K562 (cell line): Measurements from ENCODE around the gene RNH1. TPM values are rescaled to one million over a fixed set of nuclear protein-coding genes. Genes with fewer than 3 reads are reported as not detected.
"Not testable (repeated sequence)": the region's sequence is repeated elsewhere in the genome, so short reads cannot be mapped to it uniquely, and the experiment has no call there.

ENCODE experiments used
- ATAC-seq: fragments of 200-7000 bp; cut with Tn5 transposase; 3 replicates; pipeline ENCODE4 v1.9.1; 2020; ENCODE audit warnings: moderate library complexity
- BruUV-seq: library from RNA; stranded (reverse); fragments of 400-500 nt; replicated peaks from 2 replicates; lab custom pipeline; 2021; lab: Mats Ljungman, UMichigan
- CTCF ChIA-PET: fragments of 300-600 bp; formaldehyde crosslinking; extraction: SDS; loops from one replicate; lab custom pipeline; 2021; ENCODE audit warnings: low intra/inter-chr PET ratio; lab: Yijun Ruan, JAX
- POLR2A ChIA-PET: fragments of 300-600, 350-650 bp; sonication (Branson Sonifier 250); formaldehyde crosslinking; extraction: SDS; loops from one replicate; lab custom pipeline; 2021; ENCODE audit warnings: antibody characterized with exemption, inconsistent platforms; lab: Yijun Ruan, JAX
- DNase-seq, 4 experiments: peaks; one replicate each; pipeline versions ENCODE4 v3.0.0 to v3.0.0-alpha.2; 2011 to 2018; ENCODE audit warnings: low spot score in 3 of 4, mixed read lengths in 3 of 4; ENCODE audit errors: extremely low read depth in 1 of 4
- FAIRE-seq: peaks from 2 replicates; lab custom pipeline; 2011; peaks lifted over from hg19 to GRCh38; lab: Jason Lieb, UNC
- H2AFZ ChIP-seq: 2 replicates; pipeline ENCODE4 v1.6.0; 2011; ENCODE audit warnings: low read depth, low read length, control low read depth, inconsistent platforms
- H3K27ac ChIP-seq: fragments of 200-600 bp; 3 replicates; pipeline ENCODE4 v1.8.0; 2011; ENCODE audit warnings: low read depth, mild to moderate bottlenecking, control low read depth, inconsistent platforms, low read length, moderate library complexity, mixed read lengths; ENCODE audit errors: extremely low read depth
- H3K27me3 ChIP-seq, 2 experiments: fragments of 300-600 bp in 1 of 2; 2 replicates in 1 of 2; 3 replicates in 1 of 2; pipeline versions ENCODE4 v1.6.0 to v1.8.0; 2011; ENCODE audit warnings: inconsistent platforms in 2 of 2, low read length in 2 of 2, mild to moderate bottlenecking in 1 of 2, mixed read lengths in 1 of 2, moderate library complexity in 1 of 2; ENCODE audit not compliant: control insufficient read depth in 2 of 2, insufficient read depth in 2 of 2
- H3K36me3 ChIP-seq: fragments of 300-600 bp; 3 replicates; pipeline ENCODE4 v1.8.0; 2011; ENCODE audit warnings: mild to moderate bottlenecking, low read length, inconsistent platforms; ENCODE audit not compliant: control insufficient read depth, insufficient read depth
- H3K4me1 ChIP-seq, 2 experiments: fragments of 200-600 bp in 1 of 2; replicated peaks in 1 of 2; 2 replicates in 1 of 2; 3 replicates in 1 of 2; pipeline versions ENCODE4 v1.5.1 to v1.8.0; 2011; ENCODE audit warnings: inconsistent platforms in 2 of 2, low read length in 2 of 2, mild to moderate bottlenecking in 1 of 2, mixed read lengths in 1 of 2, moderate library complexity in 1 of 2; ENCODE audit not compliant: control insufficient read depth in 2 of 2, insufficient read depth in 2 of 2
- H3K4me2 ChIP-seq: 2 replicates; pipeline ENCODE4 v1.6.1; 2011; ENCODE audit warnings: low read length, control low read depth, inconsistent platforms, mixed read lengths; ENCODE audit not compliant: insufficient read depth
- H3K4me3 ChIP-seq: fragments of 200-600 bp; sonication (generic), shearing (Covaris generic); 2 replicates; pipeline ENCODE4 v1.5.1; 2016; ENCODE audit warnings: control low read depth, inconsistent platforms
- H3K79me2 ChIP-seq: fragments of 200-600 bp; 3 replicates; pipeline ENCODE4 v1.8.0; 2011; ENCODE audit warnings: low read length, inconsistent platforms; ENCODE audit not compliant: control insufficient read depth, insufficient read depth
- H3K9ac ChIP-seq, 2 experiments: 2 replicates each; pipeline versions ENCODE4 v1.6.0 to v1.6.1; 2011; ENCODE audit warnings: low read depth in 2 of 2, low read length in 2 of 2, control low read depth in 1 of 2, inconsistent platforms in 1 of 2, mild to moderate bottlenecking in 1 of 2, mixed read lengths in 1 of 2; ENCODE audit not compliant: insufficient read depth in 1 of 2
- H3K9me1 ChIP-seq: one replicate; pipeline ENCODE4 v1.6.0; 2011; ENCODE audit warnings: inconsistent platforms, mild to moderate bottlenecking, low read length, moderate library complexity; ENCODE audit not compliant: control insufficient read depth, insufficient read depth
- H3K9me3 ChIP-seq: replicated peaks from 2 replicates; pipeline ENCODE4 v1.5.1; 2011; ENCODE audit warnings: low read depth, low read length, inconsistent platforms; ENCODE audit not compliant: control insufficient read depth, insufficient read depth
- H4K20me1 ChIP-seq: replicated peaks from 2 replicates; pipeline ENCODE4 v1.6.1; 2011; ENCODE audit warnings: low read length, inconsistent platforms, mixed read lengths; ENCODE audit not compliant: control insufficient read depth, insufficient read depth
- MAFF ChIP-seq: IDR thresholded peaks from 2 replicates; pipeline ENCODE4 v1.6.1; 2012; ENCODE audit warnings: low read length, improper control_type of control experiment
- WGBS: fragments of 100-300 bp; shearing (Covaris generic); methylation state at CpG from one replicate; pipeline ENCODE4 v1.1.6; 2016; ENCODE audit warnings: low coverage, mixed read lengths; ENCODE audit not compliant: insufficient coverage; ENCODE audit errors: missing lambda C conversion rate; 5-methylcytosine and 5-hydroxymethylcytosine counted together
- in situ Hi-C: fragments of 300-500 bp; cut with MboI; formaldehyde crosslinking; loops from 4 replicates; pipeline ENCODE4 v1.15.0; 2018; ENCODE audit warnings: inconsistent platforms, mixed read lengths
- intact Hi-C: fragments of 100-400 bp; cut with micrococcal nuclease; formaldehyde crosslinking; loops from 2 replicates; pipeline ENCODE4 v1.14.2; 2022
- polyA plus RNA-seq, 8 experiments: library from polyadenylated mRNA; depleted of rRNA in 4 of 8; stranded (reverse) in 5 of 8; unstranded in 3 of 8; fragments of >200 nt; fragmentation: Nextera tagmentation in 2 of 8; fragmentation: Illumina TruSeq in 1 of 8; extraction: Ambion mirVana in 2 of 8; extraction: Trizol in 1 of 8; gene quantifications; 2 replicates each; pipeline versions ENCODE4 v1.2.1 to v1.2.3, GENCODE V29; 2011 to 2014; ENCODE audit warnings: inconsistent platforms in 1 of 8, missing spikeins in 1 of 8
- total RNA-seq, 7 experiments: library from RNA; depleted of rRNA in 6 of 7; stranded (reverse); fragments of >200 nt in 6 of 7; fragmentation: Illumina TruSeq in 2 of 7; extraction: Trizol in 2 of 7; gene quantifications; 2 replicates each; pipeline versions ENCODE4 v1.2.1 to v1.2.3, GENCODE V29; 2011 to 2021; ENCODE audit warnings: low replicate concordance in 1 of 7
- TF ChIP-seq, protein P1 (sequence below): fragments of 200-800 bp; sonication (Bioruptor generic); IDR thresholded peaks from 2 replicates; pipeline ENCODE4 v1.6.1; 2017; ENCODE audit warnings: missing genetic modification characterization, missing compliant biosample characterization

The RNH1 gene
- total and polyA plus RNA-seq, 9 of the 15 experiments (the other 6 are each of a cell fraction or from before 2014, with no cell fraction given) = 2.5 to 160 (median 44.3) TPM

DNA sequence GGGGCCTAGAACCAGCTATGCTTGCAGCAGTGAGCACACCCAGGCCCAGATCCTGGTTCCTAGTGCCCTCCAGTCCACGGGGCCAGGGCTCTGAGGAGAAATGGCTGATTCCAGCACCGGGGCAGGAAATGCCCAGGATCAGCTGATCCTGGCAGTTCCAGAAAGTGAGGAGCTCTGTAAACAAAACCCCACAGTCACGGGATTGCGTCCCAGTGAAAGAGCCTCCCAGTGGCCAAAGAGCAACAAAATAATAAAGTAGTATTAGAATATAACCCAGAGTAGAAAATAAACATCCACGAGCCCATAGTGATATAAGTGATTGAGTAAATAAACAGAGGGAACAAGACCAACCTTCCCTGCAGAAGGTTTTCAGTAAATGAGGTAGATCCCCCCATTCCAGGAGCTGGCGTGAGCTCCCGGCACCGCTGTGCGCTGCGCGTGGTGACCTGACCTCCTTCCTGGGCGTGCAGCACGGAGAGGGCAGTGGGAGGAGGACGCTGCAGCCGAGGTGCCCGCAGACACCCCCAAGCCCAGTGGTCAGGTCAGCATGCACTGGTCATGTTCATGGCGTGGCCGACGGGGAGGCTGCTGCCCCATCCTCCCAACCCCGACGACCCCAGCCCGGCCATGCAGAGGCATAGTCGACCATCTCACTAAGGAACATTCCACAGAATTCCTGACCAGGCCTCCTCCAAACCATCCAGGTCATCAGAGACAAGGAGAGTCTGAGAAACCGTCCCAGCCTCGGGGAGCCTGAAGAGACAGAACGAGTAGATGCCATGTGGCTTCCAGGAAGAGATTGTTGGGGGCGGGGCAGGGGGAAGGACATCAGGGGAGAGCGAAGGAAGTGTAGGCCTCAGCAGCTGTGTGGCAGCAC is 37.1 kb downstream of the RNH1 start (continued):
- TF ChIP-seq, protein P1, sequence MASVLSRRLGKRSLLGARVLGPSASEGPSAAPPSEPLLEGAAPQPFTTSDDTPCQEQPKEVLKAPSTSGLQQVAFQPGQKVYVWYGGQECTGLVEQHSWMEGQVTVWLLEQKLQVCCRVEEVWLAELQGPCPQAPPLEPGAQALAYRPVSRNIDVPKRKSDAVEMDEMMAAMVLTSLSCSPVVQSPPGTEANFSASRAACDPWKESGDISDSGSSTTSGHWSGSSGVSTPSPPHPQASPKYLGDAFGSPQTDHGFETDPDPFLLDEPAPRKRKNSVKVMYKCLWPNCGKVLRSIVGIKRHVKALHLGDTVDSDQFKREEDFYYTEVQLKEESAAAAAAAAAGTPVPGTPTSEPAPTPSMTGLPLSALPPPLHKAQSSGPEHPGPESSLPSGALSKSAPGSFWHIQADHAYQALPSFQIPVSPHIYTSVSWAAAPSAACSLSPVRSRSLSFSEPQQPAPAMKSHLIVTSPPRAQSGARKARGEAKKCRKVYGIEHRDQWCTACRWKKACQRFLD (CRISPR knock-in tag) = no peak
- no peak for TF ChIP-seq MAFF

DNA sequence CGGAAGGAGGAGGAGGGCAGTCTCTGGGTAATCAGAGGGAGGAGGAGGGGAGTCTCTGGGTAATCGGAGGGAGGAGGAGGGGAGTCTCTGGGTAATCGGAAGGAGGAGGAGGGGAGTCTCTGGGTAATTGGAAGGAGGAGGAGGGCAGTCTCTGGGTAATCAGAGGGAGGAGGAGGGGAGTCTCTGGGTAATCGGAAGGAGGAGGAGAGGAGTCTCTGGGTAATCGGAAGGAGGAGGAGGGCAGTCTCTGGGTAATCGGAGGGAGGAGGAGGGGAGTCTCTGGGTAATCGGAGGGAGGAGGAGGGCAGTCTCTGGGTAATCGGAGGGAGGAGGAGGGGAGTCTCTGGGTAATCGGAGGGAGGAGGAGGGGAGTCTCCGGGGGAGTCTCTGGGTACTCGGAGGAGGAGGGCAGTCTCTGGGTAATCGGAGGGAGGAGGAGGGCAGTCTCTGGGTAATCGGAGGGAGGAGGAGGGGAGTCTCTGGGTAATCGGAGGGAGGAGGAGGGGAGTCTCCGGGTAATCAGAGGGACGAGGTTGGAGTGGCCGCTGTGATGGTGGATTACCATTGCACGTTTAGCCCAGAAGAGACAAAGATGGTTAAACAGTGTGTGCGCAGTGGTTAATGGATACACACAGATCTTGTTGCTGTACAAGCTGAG is 37.9 kb downstream of the RNH1 start:
- Histone ChIP-seq H3K36me3 (peaks cover 23% of the 10 kb centered on the region), H3K4me1 (peaks cover 0 to 43% of the 10 kb centered on the region in 2 experiments; a peak in 3 of 5 replicates), H3K27ac (peak overlapping the region; percentile 31; the same call in 1 of the 3 replicates), H3K9ac (0 out of 4 replicates have a peak overlapping the region, but pooled peaks of 1 of the 2 experiments have one; percentile 8), H3K79me2 (peaks cover 42% of the 10 kb centered on the region)
- H3K27me3 ChIP-seq, H3K9me1 ChIP-seq, H3K4me2 ChIP-seq, intact Hi-C loops, H2AFZ ChIP-seq, FAIRE-seq, BruUV-seq, DNase-seq, H4K20me1 ChIP-seq, ATAC-seq, H3K4me3 ChIP-seq, H3K9me3 ChIP-seq, in situ Hi-C loops, CTCF ChIA-PET: not testable (repeated sequence)
- 82% methylated on average over 10 of the region's 19 CpGs for WGBS
- POLR2A ChIA-PET = interaction anchor here (0.6 to 1.0 kb wide), 4 partner anchors 20 to 163 kb away, joined by 3 to 5 read pairs (median 3); no protein-coding TSS in a partner anchor
